Liver (tissue), 9 donors: ENCODE measurements around the gene TMEM187. TPM values are rescaled to one million over a fixed set of nuclear protein-coding genes. Genes with fewer than 3 reads are reported as not detected.

Experiments
- DNase-seq: peaks from one replicate; pipeline ENCODE4 v3.0.0-alpha.2; 2017; ENCODE audit warnings: low spot score
- H3K27ac ChIP-seq, 2 donors: one replicate each; pipeline ENCODE4 v1.7.0; 2013; ENCODE audit warnings: inconsistent platforms in 2 of 2, low read length in 2 of 2, control low read depth in 1 of 2, low read depth in 1 of 2, mild to moderate bottlenecking in 1 of 2
- H3K27me3 ChIP-seq, 4 donors: one replicate each; pipeline versions ENCODE4 v1.6.1 to v1.7.0; 2013; ENCODE audit warnings: low read length in 3 of 4, inconsistent platforms in 1 of 4, mild to moderate bottlenecking in 1 of 4, moderate library complexity in 1 of 4; ENCODE audit not compliant: control insufficient read depth in 4 of 4, insufficient read depth in 4 of 4
- H3K36me3 ChIP-seq, 4 donors: one replicate each; pipeline versions ENCODE4 v1.6.1 to v1.7.0; 2013; ENCODE audit warnings: low read length in 3 of 4, mild to moderate bottlenecking in 3 of 4, low read depth in 1 of 4, moderate library complexity in 1 of 4; ENCODE audit not compliant: control insufficient read depth in 4 of 4, insufficient read depth in 3 of 4
- H3K4me1 ChIP-seq, 4 donors: one replicate each; pipeline versions ENCODE4 v1.6.1 to v1.7.0; 2013; ENCODE audit warnings: low read length in 3 of 4, mild to moderate bottlenecking in 3 of 4, moderate library complexity in 1 of 4; ENCODE audit not compliant: control insufficient read depth in 4 of 4, insufficient read depth in 4 of 4
- H3K4me3 ChIP-seq, 3 donors: one replicate each; pipeline versions ENCODE4 v1.6.1 to v1.7.0; 2013; ENCODE audit warnings: low read length in 3 of 3, control low read depth in 1 of 3, low read depth in 1 of 3, mild to moderate bottlenecking in 1 of 3
- H3K9ac ChIP-seq, 2 donors: one replicate each; pipeline ENCODE4 v1.7.0; 2013; ENCODE audit warnings: low read length in 2 of 2, mild to moderate bottlenecking in 2 of 2, moderate library complexity in 2 of 2, control low read depth in 1 of 2, low read depth in 1 of 2
- H3K9me3 ChIP-seq, 4 donors: one replicate each; pipeline versions ENCODE4 v1.6.1 to v1.7.0; 2013; ENCODE audit warnings: low read length in 3 of 4; ENCODE audit not compliant: control insufficient read depth in 4 of 4
- EGR1 ChIP-seq, 2 donors: IDR thresholded peaks; 2 replicates each; pipeline ENCODE4 v1.6.1; 2016 to 2018; ENCODE audit warnings: antibody characterized with exemption in 2 of 2, low read depth in 2 of 2
- FOXA1 ChIP-seq: IDR thresholded peaks from 2 replicates; pipeline ENCODE4 v1.6.1; 2016; ENCODE audit warnings: antibody characterized with exemption
- FOXA2 ChIP-seq: IDR thresholded peaks from 2 replicates; pipeline ENCODE4 v1.6.1; 2016; ENCODE audit warnings: antibody characterized with exemption
- GABPA ChIP-seq, 2 donors: IDR thresholded peaks in 1 of 2; conservative IDR thresholded peaks in 1 of 2; 2 replicates each; pipeline ENCODE4 v1.6.1; 2016; ENCODE audit warnings: antibody characterized with exemption in 2 of 2, mild to moderate bottlenecking in 1 of 2, moderate library complexity in 1 of 2
- HNF4A ChIP-seq, 2 donors: conservative IDR thresholded peaks; 2 replicates each; pipeline ENCODE4 v1.6.1; 2016; ENCODE audit warnings: antibody characterized with exemption in 2 of 2, mild to moderate bottlenecking in 2 of 2
- HNF4G ChIP-seq: IDR thresholded peaks from 2 replicates; pipeline ENCODE4 v1.6.1; 2016; ENCODE audit warnings: antibody characterized with exemption
- JUND ChIP-seq, 2 donors: IDR thresholded peaks; 2 replicates each; pipeline ENCODE4 v1.6.1; 2016; ENCODE audit warnings: antibody characterized with exemption in 2 of 2
- MAX ChIP-seq: IDR thresholded peaks from 2 replicates; pipeline ENCODE4 v1.6.1; 2016; ENCODE audit warnings: antibody characterized with exemption
- NR2F2 ChIP-seq: IDR thresholded peaks from 2 replicates; pipeline ENCODE4 v1.6.1; 2016; ENCODE audit warnings: antibody characterized with exemption
- RAD21 ChIP-seq, 2 donors: IDR thresholded peaks; 2 replicates each; pipeline ENCODE4 v1.6.1; 2016; ENCODE audit warnings: antibody characterized with exemption in 2 of 2, mild to moderate bottlenecking in 2 of 2
- REST ChIP-seq: IDR thresholded peaks from 2 replicates; pipeline ENCODE4 v1.6.1; 2016; ENCODE audit warnings: antibody characterized with exemption, mild to moderate bottlenecking
- RXRA ChIP-seq, 2 donors: IDR thresholded peaks; 2 replicates each; pipeline ENCODE4 v1.6.1; 2017 to 2018; ENCODE audit warnings: antibody characterized with exemption in 2 of 2, mild to moderate bottlenecking in 1 of 2
- TAF1 ChIP-seq: conservative IDR thresholded peaks from 2 replicates; pipeline ENCODE4 v1.6.1; 2016; ENCODE audit warnings: antibody characterized with exemption, mild to moderate bottlenecking
- WGBS: extraction: QIAGEN DNeasy Blood & Tissue Kit; methylation state at CpG from one replicate; pipeline ENCODE4 v1.1.7; 2013; 5-methylcytosine and 5-hydroxymethylcytosine counted together
- polyA plus RNA-seq, 2 donors: library from polyadenylated mRNA; stranded (reverse) in 1 of 2; unstranded in 1 of 2; fragments of 200-250 nt in 1 of 2; fragments of >200 nt in 1 of 2; fragmentation: Nextera tagmentation in 1 of 2; extraction: Ambion mirVana in 1 of 2; gene quantifications; one replicate each; pipeline versions ENCODE4 v1.2.1 to v1.2.3, GENCODE V29; 2013 to 2015
- total RNA-seq, 2 donors: library from RNA; depleted of rRNA; stranded (reverse); fragments of >200 nt; gene quantifications; one replicate each; pipeline ENCODE4 v1.2.3, GENCODE V29; 2014
- TF ChIP-seq, protein P1 (sequence below): IDR thresholded peaks from 2 replicates; pipeline ENCODE4 v1.6.1; 2016; ENCODE audit warnings: antibody characterized with exemption
- donor health status: healthy.
- donor health status: healthy.
- donor health status: healthy.
- donor health status: healthy.
- donor health status: healthy.

Gene TMEM187
- total and polyA plus RNA-seq, 4 donors: 2.9 to 5.8 (median 4.1) TPM

DNA sequence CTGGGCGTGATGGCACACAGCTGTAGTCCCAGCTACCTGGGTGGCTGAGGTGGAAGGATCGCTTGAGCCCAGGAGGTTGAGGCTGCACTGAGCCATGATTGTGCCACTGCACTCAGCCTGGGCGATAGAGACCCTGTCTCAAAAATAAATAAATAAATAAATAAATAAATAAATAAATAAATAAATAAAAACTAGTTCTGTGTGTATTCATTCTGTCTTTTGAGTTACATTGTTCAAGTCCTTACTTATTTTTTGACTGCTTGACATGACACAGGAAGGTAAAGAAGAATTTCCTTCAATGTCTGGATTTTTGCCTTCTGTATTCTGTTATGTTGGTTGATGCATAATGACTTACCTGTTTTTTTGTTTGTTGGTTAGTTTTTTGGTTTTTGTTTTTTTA, 35.5 kb upstream of the TMEM187 start (continued):
- TF ChIP-seq, protein P1, sequence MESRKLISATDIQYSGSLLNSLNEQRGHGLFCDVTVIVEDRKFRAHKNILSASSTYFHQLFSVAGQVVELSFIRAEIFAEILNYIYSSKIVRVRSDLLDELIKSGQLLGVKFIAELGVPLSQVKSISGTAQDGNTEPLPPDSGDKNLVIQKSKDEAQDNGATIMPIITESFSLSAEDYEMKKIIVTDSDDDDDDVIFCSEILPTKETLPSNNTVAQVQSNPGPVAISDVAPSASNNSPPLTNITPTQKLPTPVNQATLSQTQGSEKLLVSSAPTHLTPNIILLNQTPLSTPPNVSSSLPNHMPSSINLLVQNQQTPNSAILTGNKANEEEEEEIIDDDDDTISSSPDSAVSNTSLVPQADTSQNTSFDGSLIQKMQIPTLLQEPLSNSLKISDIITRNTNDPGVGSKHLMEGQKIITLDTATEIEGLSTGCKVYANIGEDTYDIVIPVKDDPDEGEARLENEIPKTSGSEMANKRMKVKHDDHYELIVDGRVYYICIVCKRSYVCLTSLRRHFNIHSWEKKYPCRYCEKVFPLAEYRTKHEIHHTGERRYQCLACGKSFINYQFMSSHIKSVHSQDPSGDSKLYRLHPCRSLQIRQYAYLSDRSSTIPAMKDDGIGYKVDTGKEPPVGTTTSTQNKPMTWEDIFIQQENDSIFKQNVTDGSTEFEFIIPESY: no peak
- TF ChIP-seq FOXA1: no peak
- no peak for TF ChIP-seq HNF4A (conservative IDR thresholded peaks at IDR 0.05)
- no peak for TF ChIP-seq TAF1

DNA sequence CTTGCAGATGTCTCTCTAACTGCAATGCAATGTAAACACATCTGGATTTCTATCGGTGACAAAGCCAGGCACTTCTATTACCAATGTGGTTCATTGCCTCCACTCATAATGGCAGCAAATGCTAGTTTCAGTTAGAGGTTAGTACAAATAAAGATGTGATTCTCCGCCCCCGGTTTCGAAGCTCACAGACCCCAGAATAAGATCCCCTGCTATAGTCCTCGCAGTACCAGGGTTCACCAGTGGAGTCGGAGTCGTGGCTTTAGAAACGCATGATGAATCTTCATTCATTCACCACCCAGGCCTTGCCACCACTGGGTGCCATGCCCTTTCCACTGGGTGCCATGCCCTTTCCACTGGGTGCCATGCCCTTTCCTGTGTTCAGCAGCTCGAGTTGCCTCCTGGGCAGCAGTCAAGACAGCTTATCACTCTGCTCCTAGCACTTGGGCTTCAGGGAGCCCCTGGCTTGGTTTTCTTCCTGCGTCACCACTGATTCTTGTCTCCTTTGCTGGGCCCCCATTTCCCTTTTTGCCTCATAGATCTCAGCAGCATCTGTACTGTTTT, 34.2 kb upstream of the TMEM187 start:
- no peaks in the 10 kb centered on the region for H3K27me3 ChIP-seq
- no peak overlapping the region for H3K4me3 ChIP-seq
- no peaks in the 10 kb centered on the region for H3K9me3 ChIP-seq
- DNase-seq: no peak
- 85% methylated on average over 10 of the region's 10 CpGs for WGBS
- H3K4me1 ChIP-seq: peaks cover 0 to 15% (median 10%) of the 10 kb centered on the region in 4 donors
- TF ChIP-seq NR2F2 (no peak), RXRA (IDR thresholded peaks at IDR 0.05) (no peak), JUND (IDR thresholded peaks at IDR 0.05) (no peak), MAX (no peak), GABPA (IDR thresholded peaks at IDR 0.05 in 1 of 2, conservative IDR thresholded peaks at IDR 0.05 in 1 of 2) (no peak), FOXA2 (no peak), RAD21 (IDR thresholded peaks at IDR 0.05) (no peak), HNF4G (no peak), REST (no peak)
- TF ChIP-seq, protein P1: no peak
- H3K36me3 ChIP-seq: no peaks in the 10 kb centered on the region
- no peak overlapping the region for H3K9ac ChIP-seq
- no peak overlapping the region for H3K27ac ChIP-seq

GRCh38 chrX:153939573-153939972, 33.0 kb upstream of the TMEM187 start:
- Histone ChIP-seq H3K9me3 (no peaks in the 10 kb centered on the region), H3K9ac (no peak overlapping the region), H3K27me3 (no peaks in the 10 kb centered on the region), H3K36me3 (no peaks in the 10 kb centered on the region), H3K27ac (no peak overlapping the region), H3K4me1 (peaks cover 0 to 7% (median 2%) of the 10 kb centered on the region in 4 donors), H3K4me3 (no peak overlapping the region)
- TF ChIP-seq EGR1 (IDR thresholded peaks at IDR 0.05; ENCODE audit: low read depth in 2 of 2): no peak
- DNase-seq: no peak
- WGBS: 73% methylated on average over 7 of the region's 7 CpGs
